ENCODE results near the gene TMOD4.
"Not testable (repeated sequence)": the region's sequence is repeated elsewhere in the genome, so short reads cannot be mapped to it uniquely, and the experiment has no call there.

TMOD4 gene
- 0.96 to 5.9 (median 2.3) reads per million in 3 experiments for total RNA-seq

GRCh38 chr1:151175863-151176262, at the start of gene TMOD4:
Gene TMOD4, minus strand, starts transcription at chr1:151175981. Its CDS starts 1,106 bp downstream, at chr1:151174875.
- no peak for DNase-seq

GRCh38 chr1:151222130-151222529, 46.3 kb upstream of the TMOD4 start:
- DNase-seq, result no peak

- DNase-seq, result no peak
These were observed 45.8 kb upstream of the TMOD4 start for GRCh38 chr1:151221616-151222015.

- DNase-seq, result no peak
These were observed 37.8 kb upstream of the TMOD4 start for GRCh38 chr1:151213560-151213959.

GRCh38 chr1:151211972-151212705, 36.4 kb upstream of the TMOD4 start:
- peak; percentile 5 for DNase-seq

- DNase-seq, result no peak
These were observed 35.0 kb upstream of the TMOD4 start for GRCh38 chr1:151210830-151211229.

- not testable (repeated sequence) for DNase-seq
These were observed 29.7 kb upstream of the TMOD4 start for GRCh38 chr1:151205381-151205965.

GRCh38 chr1:151199873-151200581, 24.2 kb upstream of the TMOD4 start:
- no peak for DNase-seq

GRCh38 chr1:151198254-151199127, 22.7 kb upstream of the TMOD4 start, which contains the start of gene PIP5K1A:
Gene PIP5K1A, plus strand, starts transcription at chr1:151198552. Its CDS starts 445 bp downstream, at chr1:151198997.
- DNase-seq, result peak; percentile 98

- no peak for DNase-seq
These were observed 22.1 kb upstream of the TMOD4 start for GRCh38 chr1:151197863-151198253.

- DNase-seq, result peak; percentile 60
These were observed 20.6 kb upstream of the TMOD4 start for GRCh38 chr1:151196292-151196800.

GRCh38 chr1:151194894-151195594, 19.3 kb upstream of the TMOD4 start:
- DNase-seq, result not testable (repeated sequence)

- DNase-seq, result no peak
These were observed 18.1 kb upstream of the TMOD4 start for GRCh38 chr1:151193856-151194255.

- DNase-seq, result no peak
These were observed 17.5 kb upstream of the TMOD4 start for GRCh38 chr1:151193304-151193703.

GRCh38 chr1:151192047-151192446, 16.3 kb upstream of the TMOD4 start:
- DNase-seq, result no peak

GRCh38 chr1:151189637-151190445, 14.1 kb upstream of the TMOD4 start, which contains the start of gene VPS72:
Gene VPS72, minus strand, starts transcription at chr1:151190197. Its CDS starts 76 bp downstream, at chr1:151190121.
- DNase-seq, result peak; percentile 83

GRCh38 chr1:151188667-151189066, 12.9 kb upstream of the TMOD4 start:
- DNase-seq, result not testable (repeated sequence)

GRCh38 chr1:151187205-151187604, 11.4 kb upstream of the TMOD4 start:
- DNase-seq, result no peak

- no peak for DNase-seq
These were observed 8.4 kb upstream of the TMOD4 start for GRCh38 chr1:151184211-151184610.

- DNase-seq, result no peak
These were observed 799 bp upstream of the TMOD4 start for GRCh38 chr1:151176514-151177045.
